Activated B cell treated with CpG ODN at 0.5 μM for 24 hours (primary cell): ENCODE data around the gene LRRFIP2. TPM values are rescaled to one million over a fixed set of nuclear protein-coding genes. Genes with fewer than 3 reads are reported as not detected.

ENCODE experiments used
- ATAC-seq: fragments of 200-7000 bp; cut with Tn5 transposase; one replicate; pipeline ENCODE4 v1.10.0; 2021; ENCODE audit warnings: low read depth, mild to moderate bottlenecking, moderate library complexity
- CTCF ChIA-PET: fragments of 350-600 bp; sonication (Branson Sonifier 250); formaldehyde crosslinking; loops from one replicate; lab custom pipeline; 2021; ENCODE audit warnings: antibody characterized with exemption; lab: Charles Lee
- POLR2A ChIA-PET: fragments of 350-600 bp; sonication (Branson Sonifier 250); formaldehyde crosslinking; loops from one replicate; lab custom pipeline; 2021; ENCODE audit warnings: antibody characterized with exemption; lab: Charles Lee
- DNase-seq: peaks from one replicate; pipeline ENCODE4 v3.0.0; 2022
- H3K27ac Mint-ChIP-seq: one replicate; pipeline ENCODE4 v1.8.0; 2020; ENCODE audit warnings: mixed read lengths
- H3K27me3 Mint-ChIP-seq: one replicate; pipeline ENCODE4 v1.8.0; 2021; ENCODE audit warnings: mixed read lengths
- H3K36me3 Mint-ChIP-seq: one replicate; pipeline ENCODE4 v1.8.0; 2021; ENCODE audit warnings: low read depth, mixed read lengths
- H3K4me1 Mint-ChIP-seq: one replicate; pipeline ENCODE4 v1.8.0; 2021; ENCODE audit warnings: mixed read lengths
- H3K4me3 Mint-ChIP-seq: one replicate; pipeline ENCODE4 v1.8.0; 2020; ENCODE audit warnings: mild to moderate bottlenecking, mixed read lengths
- H3K9me3 Mint-ChIP-seq: one replicate; pipeline ENCODE4 v1.8.0; 2020; ENCODE audit warnings: mixed read lengths
- intact Hi-C: fragments of 100-400 bp; cut with micrococcal nuclease; formaldehyde crosslinking; loops from one replicate; pipeline ENCODE4 v1.15.1; 2024
- total RNA-seq: library from RNA; stranded (reverse); gene quantifications from 2 replicates; pipeline ENCODE4 v1.2.3, GENCODE V29; 2022
- TF ChIP-seq, protein P1 (sequence below): fragments of 200-600 bp; IDR thresholded peaks from one replicate; pipeline ENCODE4 v1.8.0; 2022; ENCODE audit warnings: antibody characterized with exemption, mild to moderate bottlenecking

Gene LRRFIP2
- total RNA-seq, 1 donor from 2014 or later = 33.9 TPM

DNA sequence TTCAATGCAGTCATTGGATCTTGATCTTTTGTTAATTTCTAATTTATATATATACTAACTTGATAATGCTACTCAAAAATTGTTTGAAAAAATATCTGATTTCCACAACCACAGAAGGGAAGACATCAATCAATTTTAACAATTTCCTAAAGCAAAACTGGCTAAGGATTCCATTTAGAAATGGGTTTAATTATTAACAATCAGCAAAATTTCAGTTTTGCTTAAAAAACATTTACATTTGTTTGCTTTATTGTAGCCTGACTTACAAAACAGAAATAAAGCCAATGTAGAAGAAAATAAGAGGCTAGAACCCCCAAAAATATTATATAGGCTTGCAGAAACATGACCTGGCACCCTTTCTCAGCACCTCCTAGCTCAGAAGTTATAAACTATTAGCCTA lies 74.9 kb downstream of the LRRFIP2 start:
- CTCF ChIA-PET = no interaction called here
- ATAC-seq (no peak), DNase-seq (no peak)
- Mint-ChIP-seq H3K36me3 (peaks cover 11% of the 10 kb centered on the region), H3K4me3 (no peak overlapping the region), H3K27ac (no peak overlapping the region), H3K27me3 (no peaks in the 10 kb centered on the region), H3K9me3 (no peaks in the 10 kb centered on the region), H3K4me1 (peaks cover 3% of the 10 kb centered on the region)
- TF ChIP-seq, protein P1, sequence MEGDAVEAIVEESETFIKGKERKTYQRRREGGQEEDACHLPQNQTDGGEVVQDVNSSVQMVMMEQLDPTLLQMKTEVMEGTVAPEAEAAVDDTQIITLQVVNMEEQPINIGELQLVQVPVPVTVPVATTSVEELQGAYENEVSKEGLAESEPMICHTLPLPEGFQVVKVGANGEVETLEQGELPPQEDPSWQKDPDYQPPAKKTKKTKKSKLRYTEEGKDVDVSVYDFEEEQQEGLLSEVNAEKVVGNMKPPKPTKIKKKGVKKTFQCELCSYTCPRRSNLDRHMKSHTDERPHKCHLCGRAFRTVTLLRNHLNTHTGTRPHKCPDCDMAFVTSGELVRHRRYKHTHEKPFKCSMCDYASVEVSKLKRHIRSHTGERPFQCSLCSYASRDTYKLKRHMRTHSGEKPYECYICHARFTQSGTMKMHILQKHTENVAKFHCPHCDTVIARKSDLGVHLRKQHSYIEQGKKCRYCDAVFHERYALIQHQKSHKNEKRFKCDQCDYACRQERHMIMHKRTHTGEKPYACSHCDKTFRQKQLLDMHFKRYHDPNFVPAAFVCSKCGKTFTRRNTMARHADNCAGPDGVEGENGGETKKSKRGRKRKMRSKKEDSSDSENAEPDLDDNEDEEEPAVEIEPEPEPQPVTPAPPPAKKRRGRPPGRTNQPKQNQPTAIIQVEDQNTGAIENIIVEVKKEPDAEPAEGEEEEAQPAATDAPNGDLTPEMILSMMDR = no peak
- intact Hi-C loops = no loop called here
- POLR2A ChIA-PET = no interaction called here

GRCh38 chr3:37098884-37099283 lies 75.5 kb downstream of the LRRFIP2 start:
- no peaks in the 10 kb centered on the region for H3K27me3 Mint-ChIP-seq
- no peak overlapping the region for H3K4me3 Mint-ChIP-seq
- TF ChIP-seq, protein P1 = no peak
- no peak overlapping the region for H3K27ac Mint-ChIP-seq
- POLR2A ChIA-PET = no interaction called here
- DNase-seq = no peak
- H3K9me3 Mint-ChIP-seq = no peaks in the 10 kb centered on the region
- ATAC-seq = no peak
- peaks cover 12% of the 10 kb centered on the region for H3K36me3 Mint-ChIP-seq
- peaks cover 3% of the 10 kb centered on the region for H3K4me1 Mint-ChIP-seq
- intact Hi-C loops = no loop called here
- CTCF ChIA-PET = no interaction called here

DNA sequence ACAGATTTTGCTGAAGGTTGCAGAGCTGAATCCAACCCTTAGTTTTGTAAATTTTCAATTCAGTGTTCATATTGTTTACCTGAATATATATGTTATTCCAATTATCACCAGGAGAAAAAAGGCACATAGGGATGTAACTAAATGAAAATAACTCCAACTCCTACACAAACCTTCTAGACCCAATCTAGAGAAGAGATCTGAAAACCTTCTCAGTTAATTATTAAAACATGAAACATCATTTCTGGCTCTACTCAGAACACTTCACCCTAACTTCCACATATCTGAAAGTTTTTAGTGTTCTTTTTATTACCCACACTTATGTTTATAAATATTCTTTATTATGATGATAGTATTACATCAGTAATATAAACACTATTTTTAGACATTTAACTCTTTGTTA lies 76.6 kb downstream of the LRRFIP2 start:
- ChIA-PET POLR2A (interaction anchor here (0.6 kb wide), 1 partner anchor 9 kb away, joined by 7 read pairs; no protein-coding TSS in a partner anchor), CTCF (no interaction called here)
- Mint-ChIP-seq H3K9me3 (no peaks in the 10 kb centered on the region), H3K27me3 (no peaks in the 10 kb centered on the region), H3K27ac (no peak overlapping the region), H3K4me1 (no peaks in the 10 kb centered on the region), H3K36me3 (peaks cover 20% of the 10 kb centered on the region), H3K4me3 (no peak overlapping the region)
- DNase-seq (no peak), ATAC-seq (no peak)
- TF ChIP-seq, protein P1 = no peak
- intact Hi-C loops = no loop called here

- H3K9me3 Mint-ChIP-seq = no peaks in the 10 kb centered on the region
- intact Hi-C loops = no loop called here
- TF ChIP-seq, protein P1 = no peak
- H3K4me3 Mint-ChIP-seq = no peak overlapping the region
- DNase-seq (no peak), ATAC-seq (no peak)
- H3K27me3 Mint-ChIP-seq = no peaks in the 10 kb centered on the region
- CTCF ChIA-PET = no interaction called here
- H3K4me1 Mint-ChIP-seq = no peaks in the 10 kb centered on the region
- POLR2A ChIA-PET = no interaction called here
- H3K27ac Mint-ChIP-seq = no peak overlapping the region
- peaks cover 22% of the 10 kb centered on the region for H3K36me3 Mint-ChIP-seq
These were observed 77.4 kb downstream of the LRRFIP2 start for GRCh38 chr3:37096975-37097374.

DNA sequence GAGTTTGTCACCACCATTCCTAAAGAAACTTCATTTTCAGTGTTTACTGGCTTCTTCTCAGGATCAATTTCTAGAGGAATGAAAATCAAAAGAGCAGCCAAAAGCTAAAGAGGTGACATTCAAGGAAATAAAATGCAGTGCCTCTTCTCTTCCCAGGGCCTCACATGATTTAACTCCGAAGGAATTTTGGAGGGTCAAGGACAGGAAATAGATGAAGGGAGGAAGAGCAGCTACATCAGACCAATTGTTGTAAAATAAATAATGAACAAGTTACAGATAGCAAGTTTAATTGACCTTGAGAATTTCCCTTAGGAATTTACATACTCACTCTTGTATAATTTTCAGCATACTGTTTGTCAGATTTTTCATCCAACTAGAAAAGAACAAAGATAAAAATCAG lies 78.1 kb downstream of the LRRFIP2 start:
- H3K36me3 Mint-ChIP-seq = peaks cover 26% of the 10 kb centered on the region
- TF ChIP-seq, protein P1 = no peak
- ATAC-seq (no peak), DNase-seq (no peak)
- H3K4me3 Mint-ChIP-seq = no peak overlapping the region
- H3K27me3 Mint-ChIP-seq = no peaks in the 10 kb centered on the region
- no peak overlapping the region for H3K27ac Mint-ChIP-seq
- H3K4me1 Mint-ChIP-seq = no peaks in the 10 kb centered on the region
- intact Hi-C loops = no loop called here
- no peaks in the 10 kb centered on the region for H3K9me3 Mint-ChIP-seq
- CTCF ChIA-PET = no interaction called here
- POLR2A ChIA-PET = no interaction called here
